SJSA1 (cell line): ENCODE results near the gene NCOA5. TPM values are rescaled to one million over a fixed set of nuclear protein-coding genes. Genes with fewer than 3 reads are reported as not detected.

ENCODE experiments used
- DNase-seq, 2 experiments: peaks; one replicate each; pipeline ENCODE4 v3.0.0-alpha.2; 2015 to 2020; ENCODE audit warnings: low spot score in 2 of 2, low read depth in 1 of 2
- H3K27ac ChIP-seq: fragments of 250-450 bp; sonication (Bioruptor Pico); 2 replicates; pipeline ENCODE4 v1.5.1; 2020; ENCODE audit warnings: mild to moderate bottlenecking, moderate library complexity
- H3K27me3 ChIP-seq: fragments of 250-450 bp; sonication (Bioruptor Pico); replicated peaks from 2 replicates; pipeline ENCODE4 v1.5.1; 2020; ENCODE audit warnings: mild to moderate bottlenecking, moderate library complexity
- H3K36me3 ChIP-seq: fragments of 250-450 bp; sonication (Bioruptor Pico); 2 replicates; pipeline ENCODE4 v1.5.1; 2020; ENCODE audit warnings: mild to moderate bottlenecking
- H3K4me1 ChIP-seq: fragments of 250-450 bp; sonication (Bioruptor Pico); replicated peaks from 2 replicates; pipeline ENCODE4 v1.6.1; 2021; ENCODE audit warnings: mild to moderate bottlenecking
- H3K4me3 ChIP-seq: fragments of 250-450 bp; sonication (Bioruptor Pico); 2 replicates; pipeline ENCODE4 v1.5.1; 2020; ENCODE audit warnings: mild to moderate bottlenecking
- H3K9me3 ChIP-seq: fragments of 250-450 bp; sonication (Bioruptor Pico); replicated peaks from 2 replicates; pipeline ENCODE4 v1.5.1; 2020; ENCODE audit warnings: mild to moderate bottlenecking
- total RNA-seq: library from RNA; depleted of rRNA; stranded (reverse); fragments of >200 nt; shearing (Covaris generic); gene quantifications from 2 replicates; pipeline ENCODE4 v1.2.3, GENCODE V29; 2014; rRNA removed

The NCOA5 gene
- 17.0 and 25.8 TPM in 2 replicates for total RNA-seq

GRCh38 chr20:46089417-46090388, at the start of gene NCOA5:
NCOA5 (minus strand) TSS chr20:46089962; CDS start chr20:46079424, 10,538 bp downstream.
- Histone ChIP-seq H3K36me3 (peaks cover 8% of the 10 kb centered on the region), H3K4me3 (peak within 1 kb of the TSS; percentile 88), H3K9me3 (no peaks in the 10 kb centered on the region), H3K27ac (peak within 1 kb of the TSS; percentile 95), H3K4me1 (peaks cover 16% of the 10 kb centered on the region), H3K27me3 (no peaks in the 10 kb centered on the region; the same call in 1 of the 2 replicates)
- DNase-seq = peak; percentile 95 to 98

- no peaks in the 10 kb centered on the region for H3K9me3 ChIP-seq
- H3K27ac ChIP-seq = no peak overlapping the region
- H3K27me3 ChIP-seq = peaks cover 60% of the 10 kb centered on the region
- H3K4me1 ChIP-seq = no peaks in the 10 kb centered on the region
- H3K4me3 ChIP-seq = no peak overlapping the region
- no peak for DNase-seq
- no peaks in the 10 kb centered on the region for H3K36me3 ChIP-seq
These were observed 49.6 kb upstream of the NCOA5 start for GRCh38 chr20:46139266-46139889.

- Histone ChIP-seq H3K36me3 (no peaks in the 10 kb centered on the region), H3K4me1 (no peaks in the 10 kb centered on the region), H3K4me3 (no peak overlapping the region), H3K9me3 (no peaks in the 10 kb centered on the region), H3K27ac (no peak overlapping the region), H3K27me3 (peaks cover 62% of the 10 kb centered on the region)
- DNase-seq = no peak
These were observed 48.1 kb upstream of the NCOA5 start for GRCh38 chr20:46137816-46138215.

GRCh38 chr20:46135856-46136633, 46.3 kb upstream of the NCOA5 start:
- no peaks in the 10 kb centered on the region for H3K9me3 ChIP-seq
- H3K4me3 ChIP-seq = no peak overlapping the region
- H3K27ac ChIP-seq = no peak overlapping the region
- DNase-seq = no peak
- H3K36me3 ChIP-seq = no peaks in the 10 kb centered on the region
- H3K27me3 ChIP-seq = peaks cover 69% of the 10 kb centered on the region
- no peaks in the 10 kb centered on the region for H3K4me1 ChIP-seq

- Histone ChIP-seq H3K4me3 (no peak overlapping the region), H3K4me1 (no peaks in the 10 kb centered on the region), H3K9me3 (no peaks in the 10 kb centered on the region), H3K27me3 (peaks cover 71% of the 10 kb centered on the region), H3K27ac (no peak overlapping the region), H3K36me3 (no peaks in the 10 kb centered on the region)
- DNase-seq = no peak
These were observed 45.0 kb upstream of the NCOA5 start for GRCh38 chr20:46134716-46135115.

- Histone ChIP-seq H3K9me3 (no peaks in the 10 kb centered on the region), H3K4me1 (no peaks in the 10 kb centered on the region), H3K36me3 (no peaks in the 10 kb centered on the region), H3K27me3 (peaks cover 77% of the 10 kb centered on the region), H3K4me3 (no peak overlapping the region), H3K27ac (no peak overlapping the region)
- DNase-seq = no peak
These were observed 44.3 kb upstream of the NCOA5 start for GRCh38 chr20:46133886-46134654.

GRCh38 chr20:46132705-46133120, 43.0 kb upstream of the NCOA5 start:
- peaks cover 74% of the 10 kb centered on the region for H3K27me3 ChIP-seq

GRCh38 chr20:46131396-46131795, 41.6 kb upstream of the NCOA5 start:
- Histone ChIP-seq H3K4me3 (no peak overlapping the region), H3K9me3 (no peaks in the 10 kb centered on the region), H3K27ac (no peak overlapping the region), H3K36me3 (no peaks in the 10 kb centered on the region), H3K4me1 (no peaks in the 10 kb centered on the region), H3K27me3 (peaks cover 74% of the 10 kb centered on the region)
- DNase-seq = no peak

More at GRCh38 chr20:46132705-46133120, 43.0 kb upstream of the NCOA5 start:
- Histone ChIP-seq H3K4me1 (no peaks in the 10 kb centered on the region), H3K4me3 (no peak overlapping the region), H3K27ac (no peak overlapping the region), H3K9me3 (no peaks in the 10 kb centered on the region), H3K36me3 (no peaks in the 10 kb centered on the region)
- peak; percentile 37 to 69 for DNase-seq

GRCh38 chr20:46130534-46130933, 40.8 kb upstream of the NCOA5 start:
- H3K9me3 ChIP-seq = no peaks in the 10 kb centered on the region
- no peak for DNase-seq
- H3K27me3 ChIP-seq = peaks cover 67% of the 10 kb centered on the region
- no peaks in the 10 kb centered on the region for H3K36me3 ChIP-seq
- no peaks in the 10 kb centered on the region for H3K4me1 ChIP-seq
- H3K27ac ChIP-seq = no peak overlapping the region
- no peak overlapping the region for H3K4me3 ChIP-seq

- H3K27ac ChIP-seq = no peak overlapping the region
- no peaks in the 10 kb centered on the region for H3K4me1 ChIP-seq
- no peak for DNase-seq
- H3K27me3 ChIP-seq = peaks cover 62% of the 10 kb centered on the region
- H3K4me3 ChIP-seq = no peak overlapping the region
- H3K9me3 ChIP-seq = no peaks in the 10 kb centered on the region
- H3K36me3 ChIP-seq = no peaks in the 10 kb centered on the region
These were observed 40.3 kb upstream of the NCOA5 start for GRCh38 chr20:46129955-46130481.

- H3K9me3 ChIP-seq = no peaks in the 10 kb centered on the region
- no peak for DNase-seq
- peaks cover 54% of the 10 kb centered on the region for H3K27me3 ChIP-seq
- H3K4me1 ChIP-seq = no peaks in the 10 kb centered on the region
- no peaks in the 10 kb centered on the region for H3K36me3 ChIP-seq
- H3K4me3 ChIP-seq = no peak overlapping the region
- no peak overlapping the region for H3K27ac ChIP-seq
These were observed 38.8 kb upstream of the NCOA5 start for GRCh38 chr20:46128310-46129151.

GRCh38 chr20:46127396-46128010, 37.7 kb upstream of the NCOA5 start:
- no peak overlapping the region for H3K27ac ChIP-seq
- DNase-seq = no peak
- H3K27me3 ChIP-seq = peaks cover 54% of the 10 kb centered on the region
- no peaks in the 10 kb centered on the region for H3K9me3 ChIP-seq
- H3K4me1 ChIP-seq = no peaks in the 10 kb centered on the region
- no peaks in the 10 kb centered on the region for H3K36me3 ChIP-seq
- no peak overlapping the region for H3K4me3 ChIP-seq
